GM12878 (cell line): Measurements from ENCODE around the gene FEM1B. TPM values are rescaled to one million over a fixed set of nuclear protein-coding genes. Genes with fewer than 3 reads are reported as not detected.

Experiments used
- BACH1 ChIP-seq: fragments of 450-650 bp; IDR thresholded peaks from 2 replicates; pipeline ENCODE4 v1.6.1; 2017; ENCODE audit warnings: mild to moderate bottlenecking, borderline replicate concordance
- CBFB ChIP-seq: IDR thresholded peaks from 2 replicates; pipeline ENCODE4 v1.6.1; 2016; ENCODE audit warnings: antibody characterized with exemption, low read depth
- CHD1 ChIP-seq: IDR thresholded peaks from 2 replicates; pipeline ENCODE4 v1.6.1; 2012; ENCODE audit warnings: low read depth, low read length, improper control_type of control experiment
- CREM ChIP-seq: IDR thresholded peaks from 2 replicates; pipeline ENCODE4 v1.6.1; 2014; ENCODE audit warnings: antibody characterized with exemption, low read depth
- HDGF ChIP-seq: fragments of 450-650 bp; IDR thresholded peaks from 2 replicates; pipeline ENCODE4 v1.6.1; 2016; ENCODE audit warnings: antibody characterized with exemption
- MYC ChIP-seq: IDR thresholded peaks from 2 replicates; pipeline ENCODE4 v1.6.1; 2011; ENCODE audit warnings: mild to moderate bottlenecking, low read length, moderate library complexity, inconsistent platforms; ENCODE audit not compliant: insufficient read depth, insufficient replicate concordance, insufficient read length, severe bottlenecking
- NFYA ChIP-seq: IDR thresholded peaks from 2 replicates; pipeline ENCODE4 v1.6.1; 2011; ENCODE audit warnings: low read depth, mild to moderate bottlenecking, low read length, improper control_type of control experiment, borderline replicate concordance
- POLR2A ChIP-seq: IDR thresholded peaks from 2 replicates; pipeline ENCODE4 v1.6.1; 2011; ENCODE audit warnings: low read depth, mild to moderate bottlenecking, low read length
- POLR2AphosphoS2 ChIP-seq: IDR thresholded peaks from 2 replicates; pipeline ENCODE4 v1.6.1; 2011; ENCODE audit warnings: low read depth, mild to moderate bottlenecking, low read length, improper control_type of control experiment, moderate library complexity
- RBBP5 ChIP-seq: fragments of 200-600 bp; sonication (generic); conservative IDR thresholded peaks from 2 replicates; pipeline ENCODE4 v1.6.1; 2016
- RUNX3 ChIP-seq: IDR thresholded peaks from 2 replicates; pipeline ENCODE4 v1.6.1; 2012; ENCODE audit warnings: low read length, inconsistent platforms
- SRF ChIP-seq, 2 experiments: IDR thresholded peaks; 2 replicates each; pipeline ENCODE4 v1.6.1; 2011; ENCODE audit warnings: low read depth in 2 of 2, low read length in 2 of 2, mild to moderate bottlenecking in 1 of 2, moderate library complexity in 1 of 2
- STAT1 ChIP-seq: fragments of 450-650 bp; conservative IDR thresholded peaks from 2 replicates; pipeline ENCODE4 v1.6.1; 2014; ENCODE audit warnings: antibody characterized with exemption, mild to moderate bottlenecking
- STAT3 ChIP-seq: IDR thresholded peaks from 2 replicates; pipeline ENCODE4 v1.6.1; 2011; ENCODE audit warnings: low read depth, low read length, improper control_type of control experiment
- ZNF207 ChIP-seq: fragments of 450-650 bp; IDR thresholded peaks from 2 replicates; pipeline ENCODE4 v1.6.1; 2014; ENCODE audit warnings: antibody characterized with exemption, mild to moderate bottlenecking, borderline replicate concordance
- ZNF24 ChIP-seq: fragments of 450-650 bp; IDR thresholded peaks from 2 replicates; pipeline ENCODE4 v1.6.1; 2017; ENCODE audit warnings: antibody characterized with exemption, mild to moderate bottlenecking
- ZZZ3 ChIP-seq: IDR thresholded peaks from 2 replicates; pipeline ENCODE4 v1.6.1; 2011; ENCODE audit warnings: low read depth; ENCODE audit not compliant: control insufficient read depth, insufficient read length
- polyA plus RNA-seq, 11 experiments: library from polyadenylated mRNA; depleted of rRNA in 4 of 11; unstranded in 6 of 11; stranded (reverse) in 5 of 11; fragments of >200 nt; fragmentation: Nextera tagmentation in 4 of 11; fragmentation: Illumina TruSeq in 1 of 11; extraction: Ambion mirVana in 4 of 11; extraction: Trizol in 1 of 11; gene quantifications; 1 replicate in 1 of 11; 2 replicates in 10 of 11; pipeline versions ENCODE4 v1.2.1 to v1.2.3, GENCODE V29; 2011 to 2016; ENCODE audit warnings: inconsistent platforms in 2 of 11, missing spikeins in 2 of 11, low read depth in 1 of 11
- total RNA-seq, 4 experiments: library from RNA; depleted of rRNA in 3 of 4; stranded (reverse); fragments of >200 nt in 3 of 4; fragmentation: Illumina TruSeq in 1 of 4; extraction: Trizol in 1 of 4; gene quantifications; 2 replicates each; pipeline versions ENCODE4 v1.2.1 to v1.2.3, GENCODE V29; 2013 to 2021
- TF ChIP-seq, protein P1 (sequence below): fragments of 450-650 bp; IDR thresholded peaks from 2 replicates; pipeline ENCODE4 v1.6.1; 2017; ENCODE audit warnings: mild to moderate bottlenecking, low read depth, inconsistent platforms; ENCODE audit not compliant: poor library complexity, severe bottlenecking
- TF ChIP-seq, protein P2 (sequence below): fragments of 450-650 bp; IDR thresholded peaks from 2 replicates; pipeline ENCODE4 v1.6.1; 2017; ENCODE audit warnings: low read depth, mild to moderate bottlenecking, moderate library complexity
- TF ChIP-seq, protein P3 (sequence below): IDR thresholded peaks from 2 replicates; pipeline ENCODE4 v1.6.1; 2012; ENCODE audit warnings: low read depth, low read length, improper control_type of control experiment
- TF ChIP-seq, protein P4 (sequence below): IDR thresholded peaks from 2 replicates; pipeline ENCODE4 v1.6.1; 2012; ENCODE audit warnings: low read length, inconsistent platforms
- TF ChIP-seq, protein P5 (sequence below): fragments of 450-650 bp; IDR thresholded peaks from 2 replicates; pipeline ENCODE4 v1.6.1; 2018; ENCODE audit warnings: borderline replicate concordance, mild to moderate bottlenecking; ENCODE audit not compliant: partially characterized antibody

Gene FEM1B
- total and polyA plus RNA-seq, 10 of the 15 experiments (the other 5 are each of a cell fraction or from before 2014, with no cell fraction given), result 5.5 to 61.1 (median 18.2) TPM

DNA sequence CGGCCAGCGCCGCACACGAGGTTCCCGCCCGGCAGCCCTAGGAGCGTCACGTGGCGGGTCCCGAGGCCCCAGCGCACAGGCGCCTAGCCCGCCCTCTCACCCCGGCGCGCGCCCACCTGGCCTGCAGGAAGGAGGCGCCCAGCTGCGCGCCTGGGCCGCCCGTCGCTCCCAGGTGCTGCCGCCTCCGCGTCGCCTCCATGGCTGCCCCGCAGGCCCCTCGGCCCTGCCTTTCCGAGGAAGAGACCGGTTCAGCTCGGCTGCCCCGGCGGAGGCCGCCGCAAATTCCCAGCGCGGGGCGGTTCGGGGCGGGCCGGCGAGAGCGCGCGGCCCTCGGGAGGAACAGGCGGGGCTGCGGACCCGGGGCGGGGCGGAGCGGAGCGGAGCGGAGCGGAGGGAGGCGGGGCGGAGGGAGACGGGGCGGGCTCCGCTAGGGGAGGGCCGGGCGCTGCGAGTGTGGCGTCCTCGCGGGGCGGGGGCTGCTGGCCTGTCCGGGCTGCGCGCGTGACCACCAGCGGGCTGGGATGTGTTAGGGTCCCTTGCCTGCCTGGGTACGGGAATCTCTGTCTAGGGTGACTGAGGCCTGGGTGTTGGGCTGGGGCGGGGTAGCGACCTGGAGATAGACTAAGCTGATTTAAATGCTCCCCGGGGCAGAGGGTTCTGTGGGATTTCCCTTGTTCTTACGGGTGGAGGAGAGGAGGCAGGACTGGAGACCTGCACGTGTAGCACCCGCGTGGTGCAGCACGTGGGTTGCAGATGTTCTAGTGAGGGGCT lies 48.0 kb upstream of the FEM1B start, which contains the start of gene CLN6 (continued):
- no peak for TF ChIP-seq NFYA
- TF ChIP-seq MYC, result peak; percentile 92
- no peak for TF ChIP-seq STAT3
- TF ChIP-seq, protein P1, sequence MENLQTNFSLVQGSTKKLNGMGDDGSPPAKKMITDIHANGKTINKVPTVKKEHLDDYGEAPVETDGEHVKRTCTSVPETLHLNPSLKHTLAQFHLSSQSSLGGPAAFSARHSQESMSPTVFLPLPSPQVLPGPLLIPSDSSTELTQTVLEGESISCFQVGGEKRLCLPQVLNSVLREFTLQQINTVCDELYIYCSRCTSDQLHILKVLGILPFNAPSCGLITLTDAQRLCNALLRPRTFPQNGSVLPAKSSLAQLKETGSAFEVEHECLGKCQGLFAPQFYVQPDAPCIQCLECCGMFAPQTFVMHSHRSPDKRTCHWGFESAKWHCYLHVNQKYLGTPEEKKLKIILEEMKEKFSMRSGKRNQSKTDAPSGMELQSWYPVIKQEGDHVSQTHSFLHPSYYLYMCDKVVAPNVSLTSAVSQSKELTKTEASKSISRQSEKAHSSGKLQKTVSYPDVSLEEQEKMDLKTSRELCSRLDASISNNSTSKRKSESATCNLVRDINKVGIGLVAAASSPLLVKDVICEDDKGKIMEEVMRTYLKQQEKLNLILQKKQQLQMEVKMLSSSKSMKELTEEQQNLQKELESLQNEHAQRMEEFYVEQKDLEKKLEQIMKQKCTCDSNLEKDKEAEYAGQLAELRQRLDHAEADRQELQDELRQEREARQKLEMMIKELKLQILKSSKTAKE, result no peak
- TF ChIP-seq, protein P2, sequence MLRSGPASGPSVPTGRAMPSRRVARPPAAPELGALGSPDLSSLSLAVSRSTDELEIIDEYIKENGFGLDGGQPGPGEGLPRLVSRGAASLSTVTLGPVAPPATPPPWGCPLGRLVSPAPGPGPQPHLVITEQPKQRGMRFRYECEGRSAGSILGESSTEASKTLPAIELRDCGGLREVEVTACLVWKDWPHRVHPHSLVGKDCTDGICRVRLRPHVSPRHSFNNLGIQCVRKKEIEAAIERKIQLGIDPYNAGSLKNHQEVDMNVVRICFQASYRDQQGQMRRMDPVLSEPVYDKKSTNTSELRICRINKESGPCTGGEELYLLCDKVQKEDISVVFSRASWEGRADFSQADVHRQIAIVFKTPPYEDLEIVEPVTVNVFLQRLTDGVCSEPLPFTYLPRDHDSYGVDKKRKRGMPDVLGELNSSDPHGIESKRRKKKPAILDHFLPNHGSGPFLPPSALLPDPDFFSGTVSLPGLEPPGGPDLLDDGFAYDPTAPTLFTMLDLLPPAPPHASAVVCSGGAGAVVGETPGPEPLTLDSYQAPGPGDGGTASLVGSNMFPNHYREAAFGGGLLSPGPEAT, result peak; percentile 25; the same call in 1 of the 2 replicates
- TF ChIP-seq, protein P3, sequence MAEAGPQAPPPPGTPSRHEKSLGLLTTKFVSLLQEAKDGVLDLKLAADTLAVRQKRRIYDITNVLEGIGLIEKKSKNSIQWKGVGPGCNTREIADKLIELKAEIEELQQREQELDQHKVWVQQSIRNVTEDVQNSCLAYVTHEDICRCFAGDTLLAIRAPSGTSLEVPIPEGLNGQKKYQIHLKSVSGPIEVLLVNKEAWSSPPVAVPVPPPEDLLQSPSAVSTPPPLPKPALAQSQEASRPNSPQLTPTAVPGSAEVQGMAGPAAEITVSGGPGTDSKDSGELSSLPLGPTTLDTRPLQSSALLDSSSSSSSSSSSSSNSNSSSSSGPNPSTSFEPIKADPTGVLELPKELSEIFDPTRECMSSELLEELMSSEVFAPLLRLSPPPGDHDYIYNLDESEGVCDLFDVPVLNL, result peak; percentile 42; the same call in 1 of the 2 replicates
- TF ChIP-seq, protein P4, sequence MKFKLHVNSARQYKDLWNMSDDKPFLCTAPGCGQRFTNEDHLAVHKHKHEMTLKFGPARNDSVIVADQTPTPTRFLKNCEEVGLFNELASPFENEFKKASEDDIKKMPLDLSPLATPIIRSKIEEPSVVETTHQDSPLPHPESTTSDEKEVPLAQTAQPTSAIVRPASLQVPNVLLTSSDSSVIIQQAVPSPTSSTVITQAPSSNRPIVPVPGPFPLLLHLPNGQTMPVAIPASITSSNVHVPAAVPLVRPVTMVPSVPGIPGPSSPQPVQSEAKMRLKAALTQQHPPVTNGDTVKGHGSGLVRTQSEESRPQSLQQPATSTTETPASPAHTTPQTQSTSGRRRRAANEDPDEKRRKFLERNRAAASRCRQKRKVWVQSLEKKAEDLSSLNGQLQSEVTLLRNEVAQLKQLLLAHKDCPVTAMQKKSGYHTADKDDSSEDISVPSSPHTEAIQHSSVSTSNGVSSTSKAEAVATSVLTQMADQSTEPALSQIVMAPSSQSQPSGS, result no peak
- TF ChIP-seq, protein P5, sequence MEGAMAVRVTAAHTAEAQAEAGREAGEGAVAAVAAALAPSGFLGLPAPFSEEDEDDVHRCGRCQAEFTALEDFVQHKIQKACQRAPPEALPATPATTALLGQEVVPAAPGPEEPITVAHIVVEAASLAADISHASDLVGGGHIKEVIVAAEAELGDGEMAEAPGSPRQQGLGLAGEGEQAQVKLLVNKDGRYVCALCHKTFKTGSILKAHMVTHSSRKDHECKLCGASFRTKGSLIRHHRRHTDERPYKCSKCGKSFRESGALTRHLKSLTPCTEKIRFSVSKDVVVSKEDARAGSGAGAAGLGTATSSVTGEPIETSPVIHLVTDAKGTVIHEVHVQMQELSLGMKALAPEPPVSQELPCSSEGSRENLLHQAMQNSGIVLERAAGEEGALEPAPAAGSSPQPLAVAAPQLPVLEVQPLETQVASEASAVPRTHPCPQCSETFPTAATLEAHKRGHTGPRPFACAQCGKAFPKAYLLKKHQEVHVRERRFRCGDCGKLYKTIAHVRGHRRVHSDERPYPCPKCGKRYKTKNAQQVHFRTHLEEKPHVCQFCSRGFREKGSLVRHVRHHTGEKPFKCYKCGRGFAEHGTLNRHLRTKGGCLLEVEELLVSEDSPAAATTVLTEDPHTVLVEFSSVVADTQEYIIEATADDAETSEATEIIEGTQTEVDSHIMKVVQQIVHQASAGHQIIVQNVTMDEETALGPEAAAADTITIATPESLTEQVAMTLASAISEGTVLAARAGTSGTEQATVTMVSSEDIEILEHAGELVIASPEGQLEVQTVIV, result no peak
- no peak for TF ChIP-seq SRF (IDR thresholded peaks at IDR 0.05; ENCODE audit: low read depth in 2 of 2, low read length in 2 of 2)
- TF ChIP-seq RUNX3, result peak; percentile 28; the same call in 1 of the 2 replicates
- no peak for TF ChIP-seq CBFB
- peak; percentile 56; the same call in 1 of the 2 replicates for TF ChIP-seq ZNF24
- no peak for TF ChIP-seq STAT1
- TF ChIP-seq RBBP5, result no peak
- TF ChIP-seq BACH1, result peak; percentile 87
- TF ChIP-seq CREM, result 0 out of 2 replicates have a peak, but pooled peaks have one; percentile 11
- no peak; the same call in 1 of the 2 replicates for TF ChIP-seq HDGF
- TF ChIP-seq ZNF207, result peak; percentile 74
- TF ChIP-seq POLR2A, result peak; percentile 87
- TF ChIP-seq POLR2AphosphoS2, result peak; percentile 42; the same call in 1 of the 2 replicates
- TF ChIP-seq ZZZ3, result no peak
- no peak for TF ChIP-seq CHD1
